CD4-positive, alpha-beta T cell treated with Interleukin-12 subunit alpha and Interleukin-12 subunit beta, for 1 hour (primary cell): ENCODE data around the gene GRIK4.

ENCODE experiments used
- DNase-seq: peaks from one replicate; pipeline ENCODE4 v3.0.0-alpha.2; 2020

GRIK4 gene

GRCh38 chr11:120526241-120526640 is 14.7 kb downstream of the GRIK4 start:
- DNase-seq, result no peak

DNA sequence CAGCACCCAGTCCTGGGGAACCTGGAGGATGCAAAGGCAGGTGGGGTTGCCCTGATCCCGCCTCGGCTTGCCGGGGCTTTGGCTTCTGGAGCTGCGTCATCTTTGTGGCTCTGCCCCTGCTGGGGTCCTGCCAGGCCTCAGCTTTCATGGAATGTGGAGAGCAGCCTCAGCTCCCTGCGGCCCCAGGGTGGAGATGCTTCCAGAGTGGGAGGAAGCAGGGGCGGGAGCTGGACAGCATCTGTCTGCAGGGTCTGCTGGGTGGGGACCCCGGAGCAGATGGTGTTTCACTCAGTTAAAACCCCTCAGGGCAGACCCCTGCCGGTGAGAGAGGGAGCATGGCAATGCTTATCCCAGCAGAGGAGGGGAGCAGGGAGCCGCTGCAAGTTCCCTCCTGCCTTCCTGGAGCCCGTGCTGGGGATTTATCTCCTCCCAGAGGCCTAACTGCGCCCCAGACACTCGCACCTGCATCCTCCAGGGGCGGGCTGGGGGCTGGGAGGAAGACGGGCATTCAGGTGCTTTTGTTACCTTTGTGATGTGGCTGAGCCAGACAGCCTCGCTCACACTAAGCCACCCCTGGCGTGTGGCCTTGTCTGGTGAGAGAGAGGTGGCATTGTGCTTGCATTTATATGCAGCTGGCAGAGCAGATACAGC is 15.7 kb downstream of the GRIK4 start:
- DNase-seq, result no peak

GRCh38 chr11:120528749-120529148 is 17.2 kb downstream of the GRIK4 start:
- no peak for DNase-seq

- DNase-seq, result no peak
Measured at GRCh38 chr11:120529214-120529613, 17.7 kb downstream of the GRIK4 start.

DNA sequence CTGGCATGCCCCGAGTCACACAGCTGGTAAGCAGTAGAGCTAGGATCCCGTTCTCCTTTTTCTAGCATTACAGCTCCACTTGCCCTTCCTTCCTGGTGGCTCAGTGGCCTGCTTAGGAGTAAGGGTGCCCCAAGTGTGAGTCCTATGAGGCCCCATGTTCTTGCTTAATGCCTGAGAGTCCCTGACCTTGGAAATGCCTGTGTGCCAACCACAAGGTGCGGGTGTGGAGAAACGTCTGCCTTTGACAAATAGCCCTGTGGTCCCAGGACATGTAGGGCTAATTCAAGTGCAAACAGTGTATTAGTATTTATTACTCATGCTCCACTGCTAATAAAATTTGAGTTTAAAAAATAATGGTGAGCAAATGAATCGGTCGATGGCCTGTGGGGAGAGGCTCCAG is 18.4 kb downstream of the GRIK4 start:
- DNase-seq, result no peak

- no peak for DNase-seq
Measured at GRCh38 chr11:120532082-120532831, 20.7 kb downstream of the GRIK4 start.

DNA sequence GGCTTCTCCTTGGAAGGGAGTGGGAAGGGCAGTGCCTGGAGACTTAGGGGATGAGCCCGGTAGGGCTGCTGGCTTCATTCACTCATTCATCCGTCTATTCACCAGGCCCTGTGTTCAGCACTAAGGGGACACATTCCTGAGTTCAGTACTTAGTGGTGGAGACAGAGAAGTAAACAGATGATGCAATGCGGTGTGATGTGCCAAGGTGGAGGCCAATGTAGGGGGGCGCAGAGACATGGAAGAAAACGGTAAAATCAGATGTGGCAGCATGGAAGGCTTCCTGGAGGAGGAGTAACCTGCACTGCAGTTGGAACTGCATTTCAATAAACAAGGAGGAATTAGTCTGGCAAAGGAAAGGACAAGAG is 21.3 kb downstream of the GRIK4 start:
- no peak for DNase-seq

- no peak for DNase-seq
Measured at GRCh38 chr11:120536091-120536796, 24.7 kb downstream of the GRIK4 start.

DNA sequence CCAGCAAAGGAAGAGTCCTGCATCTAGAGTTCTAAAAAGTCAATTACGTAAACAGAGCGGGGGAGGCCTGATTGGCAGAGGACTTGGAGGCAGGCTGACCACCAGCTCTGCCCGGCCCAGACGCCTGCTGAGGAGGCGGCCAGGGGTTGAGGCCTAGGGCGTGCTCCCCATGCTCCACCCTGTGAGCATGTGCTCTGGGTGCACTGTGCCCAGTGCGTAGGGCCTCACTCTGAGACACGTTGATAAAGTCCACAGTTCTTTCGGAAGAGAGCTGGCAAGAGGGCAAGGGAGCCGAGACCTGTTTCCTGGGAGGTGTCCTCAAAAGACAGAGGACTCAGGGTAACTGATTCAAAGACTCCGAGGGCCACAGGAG is 25.2 kb downstream of the GRIK4 start:
- no peak for DNase-seq

- no peak for DNase-seq
Measured at GRCh38 chr11:120537996-120538395, 26.4 kb downstream of the GRIK4 start.

DNA sequence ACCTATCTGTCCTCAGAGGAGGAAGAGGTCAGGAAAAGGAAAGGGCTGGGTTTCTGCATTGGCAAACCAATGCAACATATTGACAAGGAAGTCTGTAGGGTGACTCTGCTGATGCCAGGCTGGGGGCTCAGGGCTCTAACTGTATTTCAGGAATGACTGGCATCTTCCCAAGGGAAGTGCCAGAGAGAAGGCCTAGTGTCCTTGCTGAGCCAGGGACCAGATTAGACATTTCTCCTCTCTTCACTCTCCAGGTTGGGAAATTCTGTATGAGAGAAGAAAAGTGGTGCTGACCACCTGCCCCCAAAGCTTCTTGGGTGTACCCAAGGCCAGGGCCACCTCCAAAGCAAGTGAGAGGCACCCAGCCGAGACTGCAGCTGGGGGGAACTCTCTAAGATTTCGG is 27.2 kb downstream of the GRIK4 start:
- DNase-seq, result no peak

GRCh38 chr11:120539667-120540369 is 28.3 kb downstream of the GRIK4 start:
- DNase-seq, result no peak

DNA sequence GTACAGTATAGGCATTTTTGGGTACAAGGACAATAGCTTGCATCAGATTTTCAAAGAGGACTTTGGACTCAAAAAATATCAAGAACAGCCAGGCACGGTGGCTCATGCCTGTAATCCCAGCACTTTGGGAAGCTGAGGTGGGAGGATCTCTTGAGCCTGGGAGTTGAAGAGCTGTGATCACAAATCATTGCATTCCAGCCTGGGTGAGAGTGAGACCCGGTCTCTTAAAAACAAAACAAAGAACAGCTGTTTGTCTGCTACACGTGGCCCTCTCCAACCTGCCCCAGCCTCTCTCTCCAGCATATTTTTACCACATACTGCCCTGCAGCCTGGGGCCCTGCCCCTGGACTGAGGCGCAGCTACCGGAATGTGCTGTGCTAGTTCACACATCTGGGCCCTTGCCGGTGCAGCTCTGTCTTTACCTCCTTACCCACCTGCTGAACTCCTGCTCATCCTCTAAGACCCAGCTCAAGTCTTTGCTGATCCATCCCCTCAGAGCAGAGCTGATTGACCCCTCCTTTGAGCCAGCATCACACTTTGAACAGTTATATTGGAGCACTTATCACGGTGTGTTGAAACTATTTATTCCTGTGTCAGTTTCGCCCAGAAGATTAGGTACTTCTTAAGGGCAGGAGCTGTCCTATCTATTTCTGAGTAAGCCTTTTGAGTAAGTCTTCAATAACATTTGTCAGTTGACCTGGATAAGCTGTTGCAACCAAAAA is 29.4 kb downstream of the GRIK4 start:
- no peak for DNase-seq

GRCh38 chr11:120543521-120544215 is 32.1 kb downstream of the GRIK4 start:
- no peak for DNase-seq

DNA sequence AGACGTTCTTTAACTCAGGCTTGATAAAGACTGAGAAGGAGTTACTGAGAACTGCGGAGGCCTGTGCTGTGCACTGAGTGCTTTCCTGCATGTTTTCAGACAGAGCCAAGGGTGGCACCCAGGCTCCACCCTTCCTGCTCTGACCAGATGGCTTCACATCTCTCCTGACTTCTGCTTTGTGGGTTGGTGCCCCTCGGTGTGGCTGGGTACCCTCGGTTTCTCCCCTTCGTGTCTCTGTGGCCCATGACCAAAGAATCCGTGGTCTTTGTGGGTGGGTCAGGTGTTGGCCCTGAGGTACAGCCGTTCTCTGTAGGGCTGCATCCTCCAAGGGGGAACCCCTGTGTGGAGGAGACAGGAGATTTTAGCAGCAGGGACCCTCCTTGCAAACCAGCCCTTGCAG is 34.3 kb downstream of the GRIK4 start:
- DNase-seq, result no peak

GRCh38 chr11:120546312-120547205 is 35.0 kb downstream of the GRIK4 start:
- no peak for DNase-seq

DNA sequence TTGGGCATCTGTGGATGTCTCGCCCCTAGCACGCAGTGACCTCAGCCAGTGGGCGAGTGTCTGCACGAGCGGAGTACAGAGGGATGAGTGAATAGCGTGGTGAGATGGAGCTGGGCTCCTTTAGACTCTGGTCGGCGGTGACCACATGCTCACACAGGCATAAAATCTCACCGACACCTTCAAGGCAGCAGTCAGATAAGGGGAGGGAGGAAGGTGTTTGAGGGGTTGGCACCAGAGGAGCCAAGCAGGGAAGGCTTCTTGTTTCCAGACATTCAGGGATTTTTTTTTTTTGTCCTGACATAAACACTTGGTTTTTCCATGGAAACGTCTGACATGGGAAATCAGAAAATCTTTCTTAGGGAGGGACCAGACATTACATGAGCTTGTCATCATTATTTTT is 35.8 kb downstream of the GRIK4 start:
- no peak for DNase-seq

- no peak for DNase-seq
Measured at GRCh38 chr11:120547811-120548681, 36.5 kb downstream of the GRIK4 start.

- DNase-seq, result no peak
Measured at GRCh38 chr11:120548682-120549209, 37.2 kb downstream of the GRIK4 start.

- no peak for DNase-seq
Measured at GRCh38 chr11:120549346-120549745, 37.8 kb downstream of the GRIK4 start.
